Measurements from ENCODE around the gene SPOCK1.
A peak's percentile ranks its signal among the peaks of the same experiment; 100 is the strongest.

SPOCK1 gene

GRCh38 chr5:137254119-137255090, 244.7 kb downstream of the SPOCK1 start:
- TF ChIP-seq CTCF (IDR thresholded peaks at IDR 0.05): no peak
- H3K27ac ChIP-seq: peak overlapping the region in 1 of 2 donors; percentile 62
- H3K9me3 ChIP-seq: no peaks in the 10 kb centered on the region
- intact Hi-C loops (cut with DNase I; ENCODE audit: low total_unique reads): no loop called here
- no peak overlapping the region for H3K4me3 ChIP-seq
- H3K4me1 ChIP-seq: peaks cover 0 to 15% (median 0%) of the 10 kb centered on the region in 4 donors
- DNase-seq: peak in 1 of 2 donors; percentile 58
- H3K36me3 ChIP-seq: no peaks in the 10 kb centered on the region
- no peaks in the 10 kb centered on the region for H3K27me3 ChIP-seq

GRCh38 chr5:137252512-137252911, 246.6 kb downstream of the SPOCK1 start:
- TF ChIP-seq CTCF (IDR thresholded peaks at IDR 0.05): no peak
- no peak overlapping the region for H3K27ac ChIP-seq
- H3K4me1 ChIP-seq: peaks cover 0 to 15% (median 0%) of the 10 kb centered on the region in 4 donors
- no peaks in the 10 kb centered on the region for H3K9me3 ChIP-seq
- H3K4me3 ChIP-seq: no peak overlapping the region
- DNase-seq: no peak
- intact Hi-C loops (cut with DNase I; ENCODE audit: low total_unique reads): no loop called here
- H3K27me3 ChIP-seq: no peaks in the 10 kb centered on the region
- no peaks in the 10 kb centered on the region for H3K36me3 ChIP-seq

- intact Hi-C loops (cut with DNase I; ENCODE audit: low total_unique reads): no loop called here
- DNase-seq: no peak
- Histone ChIP-seq H3K4me1 (peaks cover 0 to 15% (median 0%) of the 10 kb centered on the region in 4 donors), H3K27ac (no peak overlapping the region), H3K9me3 (no peaks in the 10 kb centered on the region), H3K4me3 (no peak overlapping the region), H3K36me3 (no peaks in the 10 kb centered on the region), H3K27me3 (no peaks in the 10 kb centered on the region)
- TF ChIP-seq CTCF (IDR thresholded peaks at IDR 0.05): no peak
Measured at GRCh38 chr5:137250421-137250820, 248.7 kb downstream of the SPOCK1 start.

GRCh38 chr5:137248527-137248926, 250.6 kb downstream of the SPOCK1 start:
- no peaks in the 10 kb centered on the region for H3K36me3 ChIP-seq
- no peak for DNase-seq
- intact Hi-C loops (cut with DNase I; ENCODE audit: low total_unique reads): loop anchor here (5.0 kb wide), 1 partner anchor 1141 kb away; no protein-coding TSS in a partner anchor
- no peaks in the 10 kb centered on the region for H3K9me3 ChIP-seq
- H3K27ac ChIP-seq: no peak overlapping the region
- no peaks in the 10 kb centered on the region for H3K27me3 ChIP-seq
- no peak for TF ChIP-seq CTCF (IDR thresholded peaks at IDR 0.05)
- H3K4me1 ChIP-seq: peaks cover 0 to 3% (median 0%) of the 10 kb centered on the region in 4 donors
- no peak overlapping the region for H3K4me3 ChIP-seq

- Histone ChIP-seq H3K27me3 (no peaks in the 10 kb centered on the region), H3K4me3 (no peak overlapping the region), H3K27ac (no peak overlapping the region), H3K4me1 (no peaks in the 10 kb centered on the region), H3K9me3 (no peaks in the 10 kb centered on the region), H3K36me3 (no peaks in the 10 kb centered on the region)
- no peak for DNase-seq
- no peak for TF ChIP-seq CTCF (IDR thresholded peaks at IDR 0.05)
- intact Hi-C loops (cut with DNase I; ENCODE audit: low total_unique reads): loop anchor here (5.0 kb wide), 1 partner anchor 1138 kb away; no protein-coding TSS in a partner anchor
Measured at GRCh38 chr5:137245438-137245837, 253.7 kb downstream of the SPOCK1 start.

Data from tibial artery (tissue), 4 donors.